NCI-H69 (cell line): ENCODE data around the gene PRKCE.

Source experiments
- DNase-seq: peaks from one replicate; lab custom pipeline; 2025; lab: John Stamatoyannopoulos, UW

PRKCE gene

DNA sequence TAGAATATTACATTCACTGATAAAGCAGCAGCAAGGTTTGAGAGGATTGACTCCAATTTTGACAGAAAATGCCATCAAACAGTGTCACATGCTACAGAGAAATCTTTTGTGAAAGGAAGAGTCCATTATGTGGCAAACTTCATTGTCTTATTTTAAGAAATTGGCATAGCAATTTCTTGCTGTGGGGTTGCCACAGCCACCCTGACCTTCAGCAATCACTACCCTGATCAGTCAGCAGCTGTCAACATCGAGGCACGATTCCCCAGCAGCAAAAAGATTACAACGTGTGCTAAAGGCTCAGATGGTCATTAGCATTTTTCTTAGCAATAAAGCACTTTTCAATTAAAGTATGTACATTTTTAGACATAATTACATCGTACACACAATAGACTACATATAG, 74.7 kb downstream of the PRKCE start:
- DNase-seq = no peak

DNA sequence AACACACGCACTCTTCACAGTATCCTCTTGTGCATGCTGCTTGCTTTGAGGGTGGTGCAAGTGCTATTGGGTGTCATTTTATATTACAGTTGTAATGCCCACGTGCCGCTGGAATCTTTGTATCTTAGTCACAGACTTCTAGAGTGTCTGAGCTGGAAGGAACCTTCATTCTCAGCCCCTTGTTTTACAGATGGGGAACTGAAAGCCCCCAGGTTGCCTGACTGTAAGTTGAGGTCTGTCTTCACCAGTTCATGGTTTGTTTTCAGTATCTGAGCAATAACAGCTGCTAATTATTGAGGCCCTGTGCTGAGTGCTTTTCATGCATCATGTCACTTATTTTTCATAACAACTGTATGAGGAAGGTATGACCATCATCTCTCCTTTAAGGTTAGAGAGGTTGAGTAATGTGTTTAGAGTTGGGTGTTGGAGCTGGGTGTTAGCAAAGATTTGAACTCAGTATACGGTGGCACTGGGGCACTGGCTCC, 77.0 kb downstream of the PRKCE start:
- no peak for DNase-seq

DNA sequence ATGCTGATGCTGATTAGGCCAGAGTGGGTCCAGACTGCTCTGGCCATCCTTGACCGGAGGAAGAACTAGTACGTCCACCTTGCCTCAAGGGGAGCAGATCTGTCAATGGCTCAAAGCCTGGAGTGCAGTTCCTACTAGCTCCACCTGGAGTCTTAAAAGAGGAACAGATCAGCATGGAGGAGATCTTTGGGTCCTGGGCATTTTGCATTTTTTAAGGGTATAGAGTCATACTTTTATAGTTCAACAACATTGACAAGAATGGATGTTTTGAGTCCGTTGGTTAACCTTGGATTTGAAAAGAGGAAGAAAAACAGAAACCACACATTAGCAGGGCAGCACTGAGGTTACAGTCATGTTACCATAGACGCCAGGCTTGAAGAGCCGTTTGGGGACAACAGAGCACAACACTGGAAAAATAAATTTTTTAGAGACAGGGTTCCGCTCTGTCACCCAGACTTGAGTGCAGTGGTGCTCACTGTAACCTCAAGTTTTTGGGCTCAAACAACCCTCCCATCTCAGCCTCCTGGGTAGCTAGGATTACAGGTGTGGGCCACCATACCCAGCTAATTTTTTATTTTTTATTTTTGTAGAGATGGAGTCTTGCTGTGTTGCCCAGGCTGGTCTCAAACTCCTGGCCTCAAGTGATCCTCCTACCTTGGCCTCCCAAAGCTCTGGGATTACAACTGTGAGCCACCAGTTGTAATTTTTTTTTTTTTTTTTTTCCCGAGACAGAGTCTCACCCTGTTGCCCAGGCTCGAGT, 78.5 kb downstream of the PRKCE start:
- peak; percentile 17 for DNase-seq

DNA sequence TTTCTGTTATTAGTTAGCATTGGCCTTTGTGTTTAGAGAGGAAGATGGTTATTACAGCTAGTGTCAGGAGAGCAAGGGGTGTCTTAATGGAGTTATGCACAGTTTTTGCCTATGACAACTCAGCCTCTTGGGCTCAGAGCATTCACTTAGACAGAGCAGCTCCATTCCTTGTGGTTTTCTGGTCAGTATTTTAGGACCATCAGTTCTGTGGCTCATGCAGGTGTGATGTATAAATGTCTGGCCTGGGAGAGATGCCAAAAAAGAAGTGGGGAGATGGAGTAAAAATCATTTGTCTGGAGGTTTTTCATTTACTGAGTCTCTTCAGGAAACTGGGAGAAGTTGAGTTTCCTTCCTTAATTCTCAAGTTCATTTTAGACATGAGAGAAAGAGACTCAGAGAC, 79.7 kb downstream of the PRKCE start:
- DNase-seq = no peak

DNA sequence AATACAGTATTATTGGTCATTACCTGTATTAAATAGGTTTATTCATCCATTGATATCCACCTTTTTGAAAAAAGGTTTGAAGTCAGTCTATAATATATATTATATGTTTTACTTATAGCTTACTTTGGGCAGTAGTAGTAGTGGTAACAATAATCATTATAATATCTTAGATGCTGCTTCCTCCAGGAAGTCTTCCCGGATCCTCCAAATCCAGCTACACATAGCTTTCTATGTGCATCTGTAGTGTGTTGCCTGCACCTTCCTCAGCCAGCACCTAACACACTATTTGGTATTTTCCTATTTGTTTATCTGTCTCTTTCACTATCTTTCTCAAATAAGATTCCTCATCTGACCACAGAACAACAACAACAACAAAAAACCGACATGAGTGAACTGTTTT, 81.0 kb downstream of the PRKCE start:
- no peak for DNase-seq

DNA sequence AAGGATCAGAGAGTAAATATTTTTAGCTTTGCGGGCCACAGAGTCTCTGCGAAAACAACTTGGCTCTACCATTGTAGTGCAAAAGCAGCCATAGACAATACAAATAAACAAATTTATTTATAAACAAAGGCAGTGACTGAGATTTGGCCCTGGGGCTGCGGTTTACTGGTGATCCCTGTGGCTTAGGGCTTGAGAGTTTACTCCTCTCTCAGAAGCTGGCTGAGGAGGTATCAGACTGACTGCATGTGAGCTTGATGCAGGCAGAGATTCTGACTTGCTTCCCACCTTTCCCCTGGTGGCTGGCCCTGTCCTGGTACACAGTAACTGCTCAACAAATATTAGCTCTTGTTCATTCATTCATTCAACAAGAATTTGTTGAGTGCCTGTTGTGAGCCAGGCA, 81.5 kb downstream of the PRKCE start:
- no peak for DNase-seq

DNA sequence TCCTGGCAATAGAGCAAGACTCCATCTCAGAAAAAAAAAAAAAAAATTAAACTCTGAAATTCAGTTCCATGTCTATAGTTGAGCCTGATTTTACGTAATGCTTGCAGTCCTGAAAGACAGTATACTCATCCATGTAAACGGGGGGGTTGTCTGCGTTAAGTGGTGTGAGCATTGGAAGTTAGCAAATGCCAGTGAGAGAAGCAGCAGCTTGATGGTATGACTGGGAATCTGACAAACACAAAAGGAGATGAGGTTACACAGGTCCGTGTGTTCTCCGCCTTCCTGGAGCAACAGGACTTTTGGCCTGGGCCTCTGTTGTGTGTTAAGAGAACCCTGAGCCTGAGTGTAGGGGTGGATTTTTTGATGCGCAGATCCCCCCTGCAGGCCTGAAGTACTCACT, 82.9 kb downstream of the PRKCE start:
- DNase-seq = no peak

DNA sequence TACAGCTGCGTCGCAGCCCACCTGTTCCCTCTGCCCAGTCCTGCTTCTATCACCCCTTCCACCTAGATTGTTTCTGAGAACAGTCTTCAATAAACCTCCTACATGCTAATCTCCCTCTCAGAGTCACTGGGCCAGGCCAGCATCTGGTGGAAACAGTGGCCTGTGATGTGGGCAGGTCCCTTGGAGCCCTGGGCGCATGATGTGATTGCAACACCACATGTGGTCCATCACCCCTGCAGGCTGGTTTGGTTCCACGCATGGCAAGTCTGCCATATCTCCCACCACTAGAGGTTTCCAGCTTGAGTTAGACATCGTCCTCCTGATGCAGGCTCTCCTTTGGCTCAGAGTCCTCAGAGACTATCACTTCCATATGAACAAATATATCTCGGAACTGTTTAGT, 83.5 kb downstream of the PRKCE start:
- no peak for DNase-seq

DNA sequence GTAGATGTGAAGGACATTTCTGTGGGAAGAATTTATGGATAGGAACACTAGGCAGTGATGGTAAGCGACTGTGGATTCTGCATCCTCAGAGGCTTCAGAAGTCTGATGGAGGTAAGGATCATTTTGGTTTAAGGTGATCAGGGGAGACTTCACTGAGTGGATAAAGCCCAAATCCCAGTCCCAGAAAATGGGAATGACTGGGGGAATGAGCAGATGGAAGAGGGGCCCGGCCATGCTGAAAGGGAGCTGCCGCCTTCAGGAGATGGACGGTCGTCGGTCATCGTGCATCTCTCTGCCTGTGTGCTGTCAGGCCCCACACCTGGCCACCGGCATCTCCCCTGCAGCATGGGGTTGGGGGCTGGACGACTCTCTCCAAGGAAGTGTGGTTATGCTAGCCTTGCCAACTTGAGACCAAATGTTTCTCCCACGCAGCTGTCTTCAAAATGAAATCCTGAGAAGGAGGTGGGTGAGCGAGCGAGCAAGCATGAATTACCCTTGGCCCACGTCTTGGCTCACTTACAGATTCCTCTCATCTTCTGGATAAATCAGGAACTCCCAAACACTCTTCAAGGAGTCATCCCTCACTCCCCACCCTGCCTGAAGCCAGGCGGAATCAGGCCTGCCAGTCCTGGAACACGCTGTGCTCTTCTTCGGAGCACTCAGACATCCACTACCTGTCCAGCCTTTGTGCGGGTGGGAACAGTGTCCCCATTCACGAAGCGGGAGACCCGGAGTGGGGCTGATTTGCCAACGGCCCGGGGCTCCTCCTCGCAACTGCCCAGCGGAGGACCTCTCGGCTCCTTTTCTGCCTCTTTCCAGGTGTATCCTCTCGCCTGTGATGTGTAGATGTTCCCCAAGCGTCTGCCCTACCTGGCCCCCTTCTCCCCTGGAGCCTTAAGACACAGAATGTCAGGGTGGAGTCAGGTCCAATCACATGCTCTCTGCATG, 85.6 kb downstream of the PRKCE start:
- no peak for DNase-seq

DNA sequence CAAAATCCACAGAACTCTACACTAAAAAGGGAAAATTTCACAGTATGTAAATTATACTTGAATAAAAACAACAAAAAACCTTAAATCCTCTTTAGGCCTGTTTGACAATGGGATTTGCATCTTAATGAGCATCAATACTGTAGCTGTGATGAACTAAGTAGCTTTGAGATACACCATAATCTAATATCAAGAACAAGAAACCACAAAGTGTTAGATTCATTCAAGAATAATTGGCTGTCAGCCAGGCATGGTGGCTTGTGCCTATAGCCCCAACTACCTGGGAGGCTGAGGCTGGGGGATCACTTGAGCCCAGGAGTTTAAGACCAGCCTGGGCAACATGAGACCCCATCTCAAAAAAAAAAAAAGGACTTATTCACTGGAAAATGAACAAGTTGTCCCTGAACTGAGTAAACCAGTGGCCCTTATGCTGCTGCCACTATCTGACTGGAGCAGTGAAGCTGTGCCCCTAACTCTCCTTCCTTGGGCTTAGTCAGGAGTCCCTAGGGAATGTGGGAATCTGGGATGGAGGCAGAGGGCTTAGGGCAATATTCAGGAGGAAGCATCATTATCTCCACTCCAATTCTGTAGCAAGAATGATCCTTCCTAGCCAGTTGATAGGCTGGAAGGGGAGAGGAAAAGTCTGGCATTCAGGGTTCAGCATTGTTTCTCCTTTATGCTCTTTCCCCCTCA, 88.5 kb downstream of the PRKCE start:
- DNase-seq = peak; percentile 1

DNA sequence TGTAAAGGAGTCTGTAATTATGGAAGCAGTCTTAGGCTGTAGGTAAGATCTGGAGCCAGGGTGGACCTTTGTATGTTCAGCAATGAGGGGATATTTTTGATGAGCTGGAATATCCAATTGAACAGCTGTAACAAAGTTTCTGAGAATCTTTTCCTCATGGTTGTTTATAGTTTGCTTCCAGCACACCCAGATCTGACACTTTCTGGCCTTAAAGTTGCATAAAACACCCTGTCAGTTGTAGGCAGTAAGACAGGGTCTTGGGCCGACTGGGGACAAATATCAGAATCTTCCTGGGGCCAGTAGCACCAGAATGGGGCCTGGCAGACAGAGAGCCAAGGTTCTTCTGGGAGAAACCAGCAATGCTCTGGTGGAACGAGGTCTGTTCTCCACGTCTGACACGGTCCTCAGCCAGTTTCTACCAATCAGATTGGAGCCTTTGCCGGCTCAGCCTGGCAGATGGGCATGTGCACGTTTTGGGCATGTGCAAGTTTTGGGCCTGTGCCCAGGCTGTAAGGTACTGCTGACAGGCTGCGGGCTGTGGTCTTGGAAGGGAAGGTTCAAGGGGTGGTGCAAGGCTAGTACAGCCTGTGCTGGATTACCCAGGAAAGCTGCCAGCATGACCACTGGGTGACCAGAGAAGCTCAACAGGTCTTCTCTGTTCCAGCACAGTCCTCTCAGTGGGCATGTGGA, 89.8 kb downstream of the PRKCE start:
- DNase-seq = no peak

DNA sequence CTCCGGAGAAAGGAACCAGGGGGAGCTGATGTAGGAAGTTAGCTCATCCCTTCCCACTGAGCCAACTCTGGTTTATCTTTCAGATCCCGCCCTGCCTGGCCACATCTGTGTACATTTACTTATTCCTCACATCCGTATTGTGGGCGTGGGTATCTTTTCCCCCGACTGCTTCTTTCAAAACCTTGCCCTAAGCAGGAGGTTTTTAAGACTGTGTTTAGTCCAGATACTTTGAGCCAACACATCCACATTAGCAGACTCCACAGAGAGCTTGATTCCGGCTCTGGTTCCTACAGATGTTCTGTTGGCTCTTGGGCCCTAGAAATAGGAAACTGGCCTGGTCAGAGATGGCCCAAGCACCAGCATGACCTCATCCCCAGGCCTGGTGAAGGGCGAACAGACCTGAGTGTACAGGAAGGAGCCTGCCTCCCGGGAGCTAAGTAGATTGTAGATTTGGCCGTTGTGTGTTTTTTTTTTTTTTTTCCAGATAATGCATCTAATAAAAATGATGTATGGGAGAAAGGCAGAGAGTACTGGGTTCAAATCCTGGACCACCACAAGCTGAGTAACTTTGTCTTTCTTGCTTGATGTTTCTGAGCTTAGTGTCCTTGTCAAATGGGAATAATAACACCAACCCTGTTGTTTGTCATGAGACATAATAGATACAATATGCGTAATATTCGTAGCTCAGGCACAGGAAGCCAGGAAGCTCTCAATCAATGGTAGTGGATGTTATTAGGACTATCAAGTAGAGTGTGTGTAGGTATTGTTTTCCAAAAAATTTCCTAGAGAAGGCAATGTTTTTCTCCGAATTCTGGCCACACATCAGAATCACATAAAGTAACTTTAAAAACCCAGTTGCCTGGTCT, 92.3 kb downstream of the PRKCE start:
- DNase-seq = peak; percentile 27

DNA sequence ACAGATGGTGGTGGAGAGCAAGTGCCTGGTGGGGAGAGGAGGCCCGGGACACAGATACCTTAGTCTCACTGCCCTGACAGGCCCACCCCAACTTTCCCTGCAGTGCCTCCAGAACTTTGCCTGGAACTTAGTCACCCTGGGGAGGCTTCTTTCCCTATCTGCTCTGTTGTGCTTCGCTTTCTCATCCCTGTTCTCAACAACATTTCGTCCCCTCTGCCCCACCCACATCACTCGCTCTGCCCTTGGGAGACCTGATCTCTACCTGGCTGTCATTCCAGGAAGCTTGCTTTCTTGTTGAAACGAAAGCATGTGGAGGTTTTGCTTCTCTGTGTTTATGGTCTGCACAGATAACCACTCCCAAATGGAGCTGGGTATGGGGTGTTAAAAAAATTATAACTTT, 93.8 kb downstream of the PRKCE start:
- no peak for DNase-seq

DNA sequence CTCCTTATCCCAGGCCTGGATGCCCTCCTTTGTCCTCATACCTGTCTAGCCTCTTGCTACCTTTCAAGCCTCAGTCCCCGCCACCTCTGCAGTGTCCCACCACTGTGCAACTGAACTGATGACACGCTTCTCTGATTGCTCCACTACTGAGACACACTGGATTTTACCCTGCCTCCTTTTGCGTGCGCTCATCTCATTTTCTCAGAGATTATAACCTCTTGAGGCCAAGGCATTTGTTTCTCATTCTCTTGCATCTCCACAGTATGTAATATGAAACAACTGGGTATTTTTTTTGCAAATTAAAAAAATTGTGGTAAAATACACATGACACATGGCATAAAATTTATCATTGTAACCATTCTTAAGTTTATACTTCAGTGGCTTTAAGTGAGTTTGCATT, 95.4 kb downstream of the PRKCE start:
- DNase-seq = no peak

DNA sequence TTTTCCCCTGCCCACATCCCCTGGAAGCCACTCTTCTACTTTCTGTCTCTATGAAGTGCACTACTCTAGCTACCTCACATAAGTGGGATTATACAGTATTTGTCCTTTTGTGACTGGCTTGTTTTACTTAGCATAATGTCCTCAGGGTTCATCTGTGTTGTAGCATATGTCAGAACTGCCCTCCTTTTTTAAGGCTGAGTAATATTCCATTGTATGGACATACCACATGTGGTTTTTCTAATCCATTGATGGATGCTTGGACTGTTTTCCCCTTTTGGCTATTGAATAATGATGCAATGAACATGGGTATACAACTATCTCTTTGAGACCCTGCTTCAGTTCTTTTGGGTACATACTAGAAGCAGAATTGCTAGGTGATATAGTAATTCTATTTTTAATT, 95.9 kb downstream of the PRKCE start:
- DNase-seq = no peak

DNA sequence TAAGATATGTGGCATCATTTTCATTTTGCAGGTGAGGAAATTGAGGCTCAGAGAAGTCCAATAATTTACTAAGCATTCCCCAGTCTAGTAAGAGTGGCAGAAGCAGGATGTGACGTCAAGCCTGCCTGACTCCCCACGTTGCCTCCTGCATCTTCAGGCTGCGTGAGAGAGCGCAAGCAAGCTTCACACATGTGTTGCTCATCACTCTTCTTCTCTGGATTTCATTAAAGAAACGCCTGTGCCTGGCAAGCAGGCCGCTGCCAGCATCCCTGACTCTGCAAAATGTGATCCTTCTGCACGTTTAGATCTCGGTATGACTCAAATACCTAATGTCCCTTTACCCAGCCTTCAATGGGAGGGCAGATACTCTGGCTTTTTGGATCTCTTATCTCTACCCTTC, 96.8 kb downstream of the PRKCE start:
- DNase-seq = no peak

DNA sequence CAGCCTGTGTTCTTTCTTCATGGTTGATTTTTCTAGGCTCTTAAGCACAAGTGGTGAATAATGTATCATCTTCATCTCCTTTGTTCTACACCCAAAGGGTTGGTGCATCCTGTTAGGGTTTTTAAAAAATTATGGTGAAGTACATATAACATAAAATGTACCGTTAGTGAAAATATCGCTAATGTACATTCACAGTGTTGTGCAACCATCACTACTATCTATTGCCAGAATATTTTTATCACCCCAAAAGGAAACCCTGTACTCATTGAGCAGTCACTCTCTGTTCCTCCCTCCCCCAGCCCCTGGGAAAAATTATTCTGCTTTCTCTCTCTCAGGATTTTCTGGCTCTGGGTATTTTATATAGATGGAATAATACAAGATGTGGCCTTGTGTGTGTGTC, 98.5 kb downstream of the PRKCE start:
- no peak for DNase-seq

DNA sequence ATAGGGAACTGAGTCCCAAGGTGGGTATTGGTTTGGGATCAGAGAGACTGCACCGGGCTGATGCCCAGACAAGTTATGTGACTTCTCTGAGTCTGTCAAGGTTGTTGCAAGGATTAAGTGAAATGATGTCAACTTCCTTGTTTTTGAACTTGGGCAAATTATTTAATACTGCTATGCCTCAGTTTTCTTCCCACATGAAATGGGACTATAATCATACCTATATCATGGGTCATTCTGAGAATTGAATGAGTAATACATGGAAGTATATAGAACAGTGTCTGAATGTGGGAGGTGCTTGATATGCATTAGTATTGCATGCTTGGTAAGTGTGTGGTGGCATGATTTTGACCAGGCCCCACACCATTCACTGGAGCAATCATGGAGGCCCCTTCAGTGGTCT, 99.0 kb downstream of the PRKCE start:
- no peak for DNase-seq

DNA sequence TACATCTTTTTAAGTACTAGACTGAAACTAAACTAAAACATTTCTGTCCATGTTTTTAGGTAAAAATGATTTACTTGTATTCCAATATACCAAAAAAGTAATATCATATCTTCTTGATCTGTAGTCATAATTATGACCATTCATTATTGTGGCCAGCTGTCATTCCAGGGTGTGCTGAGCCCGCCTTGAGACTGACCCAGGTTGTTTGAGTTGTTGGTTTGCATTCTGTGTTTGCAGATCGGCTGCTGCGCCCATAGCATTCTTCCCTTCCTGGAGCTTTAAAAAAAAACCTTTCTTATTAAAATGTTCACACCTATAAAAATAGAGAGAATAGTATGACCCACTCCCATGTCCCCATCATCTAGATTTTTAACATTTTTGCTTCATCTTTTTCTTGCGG, 101.9 kb downstream of the PRKCE start:
- DNase-seq = no peak

DNA sequence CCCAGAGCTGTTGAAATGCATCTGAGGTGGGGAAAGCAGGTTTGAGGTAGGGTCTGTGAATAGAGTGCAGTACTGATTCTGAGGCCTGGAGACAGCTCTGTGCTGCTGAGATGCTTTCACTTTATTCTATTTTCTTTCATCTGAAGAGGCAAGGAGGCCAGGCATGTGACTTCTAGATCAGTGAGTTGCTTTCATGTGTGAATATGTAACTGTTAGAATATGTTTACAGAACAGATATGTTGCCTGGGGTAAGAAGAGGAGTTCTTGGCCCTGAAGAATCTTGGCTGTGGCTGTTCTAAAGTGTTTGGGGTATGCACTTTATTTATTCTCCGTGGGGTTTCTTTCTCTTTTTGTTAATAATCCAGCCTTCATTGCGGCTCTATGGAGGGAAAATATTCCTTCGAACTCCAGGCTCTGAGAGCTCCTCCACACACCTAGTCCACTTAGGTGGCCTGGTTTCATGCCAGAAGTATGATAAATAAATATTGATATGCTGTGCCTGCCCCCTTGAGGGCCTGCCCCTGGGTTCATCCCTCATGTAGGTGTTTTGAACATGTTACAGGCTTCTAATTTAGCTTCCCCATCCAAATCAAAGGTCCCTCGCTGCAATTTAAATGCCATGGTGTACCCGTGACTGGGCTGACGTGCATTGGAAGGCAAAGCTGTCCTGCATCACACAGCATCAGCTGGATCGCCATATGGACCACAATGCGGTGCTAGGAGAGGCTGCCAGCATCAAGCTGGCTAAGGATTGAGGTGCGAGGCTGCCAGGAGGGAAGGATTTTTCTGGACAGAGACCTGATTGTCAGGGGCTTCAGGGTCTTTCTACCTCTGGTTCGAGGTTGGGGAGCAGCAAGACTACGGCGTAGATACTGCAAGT, 102.9 kb downstream of the PRKCE start:
- DNase-seq = no peak
